HG03565 (cell line): ENCODE results near the gene CCDC91.
A peak's percentile ranks its signal among the peaks of the same experiment; 100 is the strongest.

Experiments
- ATAC-seq: cut with Tn5 transposase; IDR thresholded peaks from one replicate; pipeline ENCODE4 v1.9.1; 2021; ENCODE audit warnings: mild to moderate bottlenecking, moderate library complexity; ENCODE audit not compliant: unreplicated experiment

Gene CCDC91

DNA sequence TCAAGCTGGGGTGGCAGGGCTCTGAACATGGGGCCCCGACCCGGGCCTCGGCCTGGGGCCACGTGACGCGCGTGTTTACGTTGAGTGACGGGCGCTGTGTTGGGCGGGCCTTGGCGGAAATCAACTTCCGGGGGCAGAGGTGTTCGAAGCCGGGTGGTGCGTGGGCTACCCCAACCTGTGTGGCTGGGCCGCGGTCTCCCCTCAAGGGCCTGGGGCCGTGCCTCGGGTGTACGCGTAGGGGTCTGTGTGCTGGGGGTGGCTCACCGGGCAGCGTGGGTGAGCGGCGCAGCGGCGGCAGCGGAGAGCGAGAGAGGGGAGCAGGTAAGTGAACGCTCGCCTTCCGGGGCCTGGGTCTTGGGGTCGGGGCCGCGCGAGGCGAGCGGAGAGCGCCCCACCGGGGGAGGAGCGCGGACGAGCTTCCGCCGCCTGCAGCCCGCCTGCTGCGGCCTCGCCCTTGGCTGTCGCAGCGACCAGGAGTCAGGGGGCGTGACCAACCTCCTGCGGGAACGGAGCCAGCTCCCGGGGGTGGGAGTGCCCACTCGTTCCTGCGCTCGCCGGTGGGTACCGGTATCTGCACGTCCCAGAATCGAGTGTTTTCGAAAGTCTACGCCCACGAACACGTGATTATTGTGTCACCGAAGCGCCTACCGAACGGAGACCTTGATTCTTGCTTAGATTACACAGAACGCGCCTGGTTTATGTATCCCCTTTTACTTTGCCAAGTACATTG is at the start of gene CCDC91:
CCDC91 (plus strand) TSS at position 136 of the 730 bp plus-strand sequence. CDS start 66,760 bp downstream, outside the sequence.
- ATAC-seq = peak; percentile 77

DNA sequence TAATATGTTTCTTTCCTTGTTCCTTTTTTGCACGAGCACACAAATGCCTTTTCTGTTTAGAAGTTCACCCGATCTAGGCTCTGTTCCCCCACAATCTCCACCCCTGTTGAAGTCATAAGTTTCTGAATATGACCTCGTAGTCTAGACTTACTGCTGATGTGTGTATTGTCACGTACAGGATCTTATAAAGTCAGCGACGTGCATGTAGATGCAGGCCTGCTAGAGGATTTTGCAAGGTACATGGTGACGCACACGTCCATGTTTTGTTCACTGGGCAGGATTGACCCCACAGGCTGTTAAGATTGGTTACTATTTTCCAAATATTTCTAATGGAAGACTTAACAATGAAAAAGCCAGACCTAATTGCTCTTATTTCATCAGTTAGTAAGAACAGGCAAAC is 46.2 kb upstream of the CCDC91 start:
- no peak for ATAC-seq

DNA sequence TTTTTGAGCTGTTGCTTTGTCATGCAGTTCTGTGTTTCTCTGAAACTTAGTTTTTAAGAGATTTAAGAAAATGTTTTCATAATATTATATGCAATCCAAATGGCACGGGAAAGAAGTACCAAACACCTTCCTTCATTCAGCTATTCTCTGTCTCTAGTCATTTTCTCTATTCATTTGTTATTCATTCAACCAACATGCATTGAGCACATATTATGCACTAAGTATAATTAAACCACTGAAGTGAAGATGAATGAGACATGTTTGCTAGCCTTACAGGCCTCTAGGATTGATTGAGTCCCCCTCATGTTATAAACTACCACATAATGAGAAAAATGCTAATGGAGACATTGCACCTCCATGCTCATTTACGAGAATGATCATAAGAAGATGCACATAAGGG is 45.7 kb upstream of the CCDC91 start:
- no peak for ATAC-seq

- ATAC-seq = no peak
Observed at GRCh38 chr12:28145216-28145615, 45.0 kb upstream of the CCDC91 start.

DNA sequence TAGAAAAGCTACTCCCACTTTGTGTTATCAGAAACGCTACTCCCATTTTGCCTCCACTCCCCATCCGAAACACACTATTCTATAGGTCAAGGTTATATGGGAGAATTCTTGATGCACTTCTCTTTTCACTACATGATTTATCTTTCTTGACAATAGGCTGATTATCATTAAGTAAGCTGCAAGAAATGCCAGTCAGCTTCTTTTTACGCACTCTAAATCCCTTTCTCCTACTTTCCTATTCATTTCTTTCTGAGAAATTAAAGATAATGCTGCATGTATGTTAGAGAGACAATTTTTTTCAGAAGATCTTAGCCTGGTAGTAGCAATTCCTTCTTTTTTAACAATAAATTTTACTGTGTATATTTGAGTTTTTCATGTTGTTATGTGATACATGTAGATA is 41.0 kb upstream of the CCDC91 start:
- ATAC-seq = no peak

- ATAC-seq = no peak
Observed at GRCh38 chr12:28156362-28156761, 33.9 kb upstream of the CCDC91 start.

DNA sequence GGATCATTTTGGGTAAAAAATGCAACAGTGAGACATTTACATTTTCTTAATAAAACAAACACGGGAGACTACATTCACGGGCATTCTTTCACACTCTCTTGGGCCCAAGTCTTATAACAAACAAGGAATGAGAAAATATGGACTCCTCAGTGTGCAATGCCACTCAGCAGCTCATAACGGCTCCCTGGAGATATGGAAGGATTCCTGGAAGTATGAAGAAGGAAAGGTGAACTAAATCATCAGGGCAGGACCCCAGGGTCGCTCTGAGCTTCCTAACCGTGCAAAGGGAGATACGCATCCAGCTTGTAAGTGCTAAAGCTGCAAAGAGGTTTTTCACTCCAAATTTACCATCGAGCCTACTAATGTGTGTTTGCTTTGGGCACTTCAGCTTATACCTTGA is 33.5 kb upstream of the CCDC91 start:
- ATAC-seq = no peak

- ATAC-seq = no peak
Observed at GRCh38 chr12:28158353-28158752, 31.9 kb upstream of the CCDC91 start.

- no peak for ATAC-seq
Observed at GRCh38 chr12:28159688-28160087, 30.6 kb upstream of the CCDC91 start.

DNA sequence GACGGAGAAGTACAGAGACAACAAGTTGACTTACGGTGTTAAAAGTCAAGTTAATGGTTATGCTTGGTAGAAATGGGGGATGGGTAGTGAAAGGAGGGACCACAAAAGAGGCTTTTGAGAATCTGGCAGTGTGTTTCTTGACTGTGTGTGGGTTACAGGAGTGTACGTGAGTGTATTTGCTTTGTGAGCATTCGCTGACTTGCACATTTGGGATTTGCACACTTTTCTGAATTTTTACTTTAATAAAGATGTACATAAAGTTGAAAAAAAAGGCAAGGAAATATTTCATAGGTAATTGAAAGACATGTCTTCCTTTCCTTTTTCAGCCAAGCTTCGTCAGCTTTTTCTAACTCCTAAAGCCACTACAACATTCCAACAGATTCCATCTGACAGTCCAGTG is 28.6 kb upstream of the CCDC91 start:
- ATAC-seq = no peak

- no peak for ATAC-seq
Observed at GRCh38 chr12:28162697-28163096, 27.6 kb upstream of the CCDC91 start.

DNA sequence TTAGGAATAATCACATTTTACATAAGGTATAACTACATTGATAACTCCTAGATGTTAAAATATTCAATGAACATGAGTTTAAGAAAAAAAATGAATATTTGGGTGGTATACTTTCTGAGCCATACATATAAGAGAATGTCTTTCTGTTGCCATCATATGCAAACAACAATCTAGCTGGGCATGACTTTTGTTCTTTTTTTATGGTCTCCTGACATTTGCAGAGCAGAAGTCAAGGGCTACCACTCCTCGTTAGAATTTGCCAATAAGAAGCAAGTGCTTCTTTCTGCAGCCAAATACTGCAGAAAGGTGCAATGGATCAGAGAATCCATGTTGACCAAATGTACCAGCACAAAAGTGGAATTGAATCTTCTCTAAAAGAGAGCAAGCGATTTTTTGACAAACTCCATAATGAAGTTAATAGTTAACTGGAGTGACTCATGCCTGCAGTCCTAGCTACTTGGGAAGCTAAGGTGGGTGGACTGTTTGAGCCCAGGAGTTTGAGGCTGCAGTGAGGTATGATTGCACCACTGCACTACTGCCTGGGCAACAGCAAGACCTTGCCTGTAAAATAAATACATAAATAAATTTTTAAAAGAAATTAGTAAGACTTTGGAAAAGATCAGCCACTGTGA is 25.5 kb upstream of the CCDC91 start:
- ATAC-seq = no peak

DNA sequence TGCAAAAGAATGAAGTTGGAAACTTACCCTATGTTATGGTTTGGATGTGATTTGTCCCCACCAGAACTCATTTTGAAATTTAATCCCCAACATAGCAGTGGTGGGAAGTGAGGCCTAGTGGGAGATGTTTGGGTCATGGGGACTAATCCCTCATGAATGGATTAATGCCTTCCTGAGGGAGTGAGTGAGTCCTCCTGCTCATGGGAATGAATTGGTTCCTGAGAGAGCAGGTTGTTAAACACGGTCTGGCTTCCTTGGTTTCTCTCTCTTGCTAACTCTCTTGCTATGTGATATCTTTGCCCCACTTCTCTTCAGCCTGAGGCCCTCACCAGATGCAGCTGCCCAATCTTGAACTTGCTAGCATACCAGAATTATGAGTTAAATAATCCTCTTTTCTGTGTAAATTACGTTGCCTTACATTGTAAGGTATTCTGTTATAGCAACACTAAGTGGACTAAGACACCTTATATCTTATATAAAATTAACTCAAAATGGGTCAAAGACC is 22.2 kb upstream of the CCDC91 start:
- ATAC-seq = no peak

DNA sequence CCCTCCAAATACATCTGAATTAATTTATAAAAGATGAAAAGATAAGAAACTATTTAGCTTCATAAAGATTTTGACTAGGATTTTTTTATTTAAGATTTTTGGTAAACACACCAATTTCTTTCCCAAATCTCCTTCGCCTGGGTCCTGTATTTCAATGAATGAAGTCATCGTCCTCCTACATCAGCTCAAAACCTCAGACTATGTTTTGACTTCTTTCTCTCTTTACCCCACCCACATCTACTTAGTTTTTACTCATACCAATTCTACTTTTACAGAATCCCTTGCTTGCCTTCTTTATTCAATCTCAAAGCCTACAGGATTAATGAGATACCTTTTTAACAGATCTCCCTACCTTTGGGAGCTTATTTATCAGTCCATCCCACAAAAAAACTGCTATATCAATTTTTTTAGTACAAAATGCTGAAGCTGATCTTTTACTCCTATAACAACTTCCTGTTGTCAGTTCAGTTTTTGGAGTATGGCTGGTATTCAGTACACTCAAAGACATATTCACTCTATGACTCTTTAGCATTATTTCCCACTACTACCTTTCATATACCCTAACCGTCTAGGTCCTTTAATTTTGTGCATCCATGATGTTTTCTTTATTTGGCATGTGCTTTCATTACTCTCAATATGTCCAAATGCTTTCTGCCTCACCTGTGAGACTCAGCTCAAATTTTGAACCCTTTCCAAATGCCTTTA is 18.7 kb upstream of the CCDC91 start:
- no peak for ATAC-seq

- no peak for ATAC-seq
Observed at GRCh38 chr12:28172434-28173030, 17.7 kb upstream of the CCDC91 start.

GRCh38 chr12:28173440-28173839 is 16.8 kb upstream of the CCDC91 start:
- ATAC-seq = no peak

GRCh38 chr12:28175098-28175589 is 15.1 kb upstream of the CCDC91 start:
- ATAC-seq = no peak

GRCh38 chr12:28176295-28176694 is 14.0 kb upstream of the CCDC91 start:
- ATAC-seq = no peak

DNA sequence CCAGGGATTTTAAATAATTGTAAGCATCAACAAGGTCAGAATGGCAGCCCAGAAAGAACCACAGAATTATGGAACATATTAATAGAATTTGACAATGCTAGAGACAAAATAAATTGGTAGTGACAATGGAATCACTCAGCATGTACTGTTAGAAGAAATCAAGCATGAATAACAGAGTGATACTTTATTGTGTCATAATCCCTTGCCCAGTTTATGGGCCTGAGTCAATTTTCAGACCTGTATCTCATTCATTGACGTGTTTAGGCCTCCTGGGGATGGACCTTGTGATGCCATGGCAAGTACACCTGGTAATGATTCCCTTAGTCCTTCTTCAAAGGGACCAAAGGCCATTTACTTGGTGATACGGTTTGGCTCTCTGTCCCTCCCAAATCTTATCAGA is 12.8 kb upstream of the CCDC91 start:
- ATAC-seq = no peak

- no peak for ATAC-seq
Observed at GRCh38 chr12:28177905-28178304, 12.4 kb upstream of the CCDC91 start.

DNA sequence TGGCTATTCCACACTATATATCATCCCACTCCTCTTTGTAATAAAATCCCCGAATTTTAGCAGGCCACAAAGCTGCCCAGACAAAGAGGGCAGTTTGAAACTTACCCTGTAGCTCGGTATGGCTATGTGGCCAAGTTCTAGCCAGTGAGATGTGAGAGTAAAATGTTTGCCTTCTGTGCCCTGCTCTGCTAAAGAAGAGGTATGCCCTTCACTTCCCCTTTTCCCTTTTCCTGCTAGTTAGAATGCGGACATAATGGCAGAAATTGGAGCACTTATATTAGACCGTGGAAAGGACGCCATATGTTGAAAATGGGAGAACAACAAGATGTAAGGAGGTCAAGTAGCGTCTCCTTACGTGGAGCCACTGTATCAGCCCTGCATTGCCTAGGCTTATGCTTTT is 11.5 kb upstream of the CCDC91 start:
- ATAC-seq = no peak
